Measurements from ENCODE around the gene LRBA. TPM values are rescaled to one million over a fixed set of nuclear protein-coding genes. Genes with fewer than 3 reads are reported as not detected.
"Not testable (repeated sequence)": the region's sequence is repeated elsewhere in the genome, so short reads cannot be mapped to it uniquely, and the experiment has no call there.

LRBA gene
- polyA plus RNA-seq, 1 of the 3 experiments (the other 2 are of a cell fraction): 11.4 TPM

DNA sequence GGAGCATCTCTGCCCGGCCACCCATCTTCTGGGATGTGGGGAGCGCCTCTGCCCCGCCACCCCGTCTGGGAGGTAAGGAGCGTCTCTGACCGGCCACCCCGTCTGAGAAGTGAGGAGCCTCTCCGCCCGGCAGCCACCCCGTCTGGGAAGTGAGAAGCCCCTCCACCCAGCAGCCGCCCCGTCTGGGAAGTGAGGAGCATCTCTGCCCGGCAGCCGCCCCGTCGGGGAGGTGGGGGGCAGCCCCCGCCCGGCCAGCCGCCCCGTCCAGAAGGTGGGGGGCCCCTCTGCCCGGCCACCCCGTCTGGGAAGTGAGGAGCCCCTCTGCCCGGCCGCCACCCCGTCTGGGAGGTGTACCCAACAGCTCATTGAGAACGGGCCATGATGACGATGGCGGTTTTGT is 61.2 kb downstream of the LRBA start:
- DNase-seq; H3K27me3 ChIP-seq (ENCODE audit: insufficient read depth); H3K79me2 ChIP-seq (ENCODE audit: insufficient read depth); H3K36me3 ChIP-seq (replicated peaks in 1 of 2; ENCODE audit: control insufficient read depth in 1 of 2, insufficient read depth in 2 of 2, low read length in 1 of 2); H3K27ac ChIP-seq (ENCODE audit: low read depth in 2 of 2, low read length in 1 of 2); H3K9me2 ChIP-seq; H3K4me2 ChIP-seq; CTCF ChIA-PET; POLR2A ChIA-PET; H4K20me1 ChIP-seq (ENCODE audit: insufficient read depth); H3K9ac ChIP-seq; H2AFZ ChIP-seq (ENCODE audit: low read depth); H3K9me3 ChIP-seq; H3K4me1 ChIP-seq (ENCODE audit: control insufficient read depth in 1 of 2, insufficient read depth in 2 of 2, low read depth in 1 of 2, low read length in 1 of 2); H3F3A ChIP-seq (replicated peaks; ENCODE audit: insufficient read depth); H3K4me3 ChIP-seq (ENCODE audit: low read depth in 2 of 2, low read length in 1 of 2): not testable (repeated sequence)
- 94% methylated on average over 9 of the region's 28 CpGs for WGBS (ENCODE audit: low lambda C conversion rate)

DNA sequence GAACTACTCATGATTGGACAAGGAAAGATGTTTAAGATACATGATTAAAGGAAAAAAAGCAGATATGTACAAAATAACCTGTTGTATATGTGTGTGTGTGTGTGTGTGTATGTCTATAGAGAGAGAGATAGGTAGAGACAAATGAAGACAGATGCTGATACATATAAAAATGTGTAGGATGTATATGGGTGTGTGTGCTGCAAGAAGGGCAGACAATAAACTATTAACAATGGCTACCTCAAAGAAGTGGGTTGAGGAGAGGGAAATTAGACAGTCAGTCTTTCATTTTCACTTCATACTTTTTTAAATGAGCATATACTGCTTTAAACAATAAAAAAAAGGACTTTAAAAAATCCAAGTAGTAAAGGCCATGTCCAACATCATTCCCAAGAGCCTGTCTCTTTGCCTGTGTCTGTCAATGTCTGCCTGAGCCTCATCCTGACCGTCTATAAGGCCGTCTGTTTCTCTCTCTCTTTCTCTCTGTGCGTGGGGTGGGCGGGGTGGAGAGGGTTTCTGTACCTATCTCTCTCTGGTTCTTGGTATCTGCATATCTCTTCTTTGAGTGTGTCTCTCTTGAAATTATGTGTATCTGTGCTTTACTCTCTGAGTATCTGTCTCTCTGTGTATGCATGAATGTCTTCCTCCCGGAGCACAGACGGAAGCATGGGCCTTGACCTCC is 62.8 kb downstream of the LRBA start:
- POLR2A ChIA-PET: no interaction called here
- Histone ChIP-seq H3K27me3 (ENCODE audit: insufficient read depth) (no peaks in the 10 kb centered on the region), H3K36me3 (replicated peaks in 1 of 2; ENCODE audit: control insufficient read depth in 1 of 2, insufficient read depth in 2 of 2, low read length in 1 of 2) (no peaks in the 10 kb centered on the region), H3K9me3 (no peaks in the 10 kb centered on the region), H3K9me2 (no peaks in the 10 kb centered on the region), H3K79me2 (ENCODE audit: insufficient read depth) (no peaks in the 10 kb centered on the region; the same call in 1 of the 2 replicates), H3F3A (replicated peaks; ENCODE audit: insufficient read depth) (peaks cover 6% of the 10 kb centered on the region), H3K27ac (ENCODE audit: low read depth in 2 of 2, low read length in 1 of 2) (no peak overlapping the region), H4K20me1 (ENCODE audit: insufficient read depth) (no peaks in the 10 kb centered on the region), H3K4me3 (ENCODE audit: low read depth in 2 of 2, low read length in 1 of 2) (no peak overlapping the region), H3K4me1 (ENCODE audit: control insufficient read depth in 1 of 2, insufficient read depth in 2 of 2, low read depth in 1 of 2, low read length in 1 of 2) (no peaks in the 10 kb centered on the region; a peak in 1 of 4 replicates), H3K9ac (no peak overlapping the region), H2AFZ (ENCODE audit: low read depth) (no peak overlapping the region), H3K4me2 (no peak overlapping the region)
- WGBS (ENCODE audit: low lambda C conversion rate): 97% methylated on average over 6 of the region's 6 CpGs
- CTCF ChIA-PET: no interaction called here
- no peak for DNase-seq
- TF ChIP-seq GATA2 (CRISPR knock-in tag; IDR thresholded peaks at IDR 0.05): no peak
- no peak for TF ChIP-seq ZBTB33 (IDR thresholded peaks at IDR 0.05; ENCODE audit: borderline replicate concordance, low read depth)
- TF ChIP-seq MEF2A (IDR thresholded peaks at IDR 0.05; ENCODE audit: borderline replicate concordance, low read depth): no peak
- TF ChIP-seq POLR2AphosphoS5 (IDR thresholded peaks at IDR 0.05; ENCODE audit: low read depth, low read length): no peak
- no peak for TF ChIP-seq EP300 (IDR thresholded peaks at IDR 0.05; ENCODE audit: borderline replicate concordance in 1 of 2, low read depth in 1 of 2, low read length in 1 of 2)
- TF ChIP-seq, protein P1, sequence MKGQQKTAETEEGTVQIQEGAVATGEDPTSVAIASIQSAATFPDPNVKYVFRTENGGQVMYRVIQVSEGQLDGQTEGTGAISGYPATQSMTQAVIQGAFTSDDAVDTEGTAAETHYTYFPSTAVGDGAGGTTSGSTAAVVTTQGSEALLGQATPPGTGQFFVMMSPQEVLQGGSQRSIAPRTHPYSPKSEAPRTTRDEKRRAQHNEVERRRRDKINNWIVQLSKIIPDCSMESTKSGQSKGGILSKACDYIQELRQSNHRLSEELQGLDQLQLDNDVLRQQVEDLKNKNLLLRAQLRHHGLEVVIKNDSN (IDR thresholded peaks at IDR 0.05; ENCODE audit: borderline replicate concordance, low read depth): no peak
- no peak for TF ChIP-seq SIN3A (IDR thresholded peaks at IDR 0.05; ENCODE audit: borderline replicate concordance, low read depth, low read length)
- no peak for TF ChIP-seq JUND (IDR thresholded peaks at IDR 0.05)
- TF ChIP-seq RCOR1 (IDR thresholded peaks at IDR 0.05; ENCODE audit: low read length): no peak
- no peak for TF ChIP-seq FOXM1 (IDR thresholded peaks at IDR 0.05; ENCODE audit: low read depth)
- no peak for TF ChIP-seq NRF1 (IDR thresholded peaks at IDR 0.05; ENCODE audit: low read depth, low read length)
- no peak for TF ChIP-seq TEAD4 (IDR thresholded peaks at IDR 0.05; ENCODE audit: borderline replicate concordance, insufficient read depth)
- no peak for TF ChIP-seq FOSL2 (IDR thresholded peaks at IDR 0.05; ENCODE audit: borderline replicate concordance, low read depth)
- TF ChIP-seq, protein P2, sequence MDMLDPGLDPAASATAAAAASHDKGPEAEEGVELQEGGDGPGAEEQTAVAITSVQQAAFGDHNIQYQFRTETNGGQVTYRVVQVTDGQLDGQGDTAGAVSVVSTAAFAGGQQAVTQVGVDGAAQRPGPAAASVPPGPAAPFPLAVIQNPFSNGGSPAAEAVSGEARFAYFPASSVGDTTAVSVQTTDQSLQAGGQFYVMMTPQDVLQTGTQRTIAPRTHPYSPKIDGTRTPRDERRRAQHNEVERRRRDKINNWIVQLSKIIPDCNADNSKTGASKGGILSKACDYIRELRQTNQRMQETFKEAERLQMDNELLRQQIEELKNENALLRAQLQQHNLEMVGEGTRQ (IDR thresholded peaks at IDR 0.05; ENCODE audit: borderline replicate concordance, low read depth, low read length): no peak
- no peak for TF ChIP-seq SMC3 (IDR thresholded peaks at IDR 0.05; ENCODE audit: low read depth, low read length)

All from SK-N-SH (cell line).